Measurements from ENCODE around the gene PMEL.
A peak's percentile ranks its signal among the peaks of the same experiment; 100 is the strongest.
"Not testable (repeated sequence)": the region's sequence is repeated elsewhere in the genome, so short reads cannot be mapped to it uniquely, and the experiment has no call there.

PMEL gene

GRCh38 chr12:55997535-55997859, 31.7 kb upstream of the PMEL start:
- no peak overlapping the region for H3K27ac ChIP-seq
- TF ChIP-seq Cebpa-rat (IDR thresholded peaks at IDR 0.05) = no peak
- H3K27me3 ChIP-seq = no peaks in the 10 kb centered on the region
- no peaks in the 10 kb centered on the region for H3K9me3 ChIP-seq
- H3K36me3 ChIP-seq = peaks cover 37% of the 10 kb centered on the region
- peak overlapping the region; percentile 24; the same call in 1 of the 2 replicates for H3K9ac ChIP-seq
- H4K20me1 ChIP-seq = no peaks in the 10 kb centered on the region
- H3K4me1 ChIP-seq = peaks cover 9% of the 10 kb centered on the region
- no peak overlapping the region; the same call in 1 of the 2 replicates for H3K4me3 ChIP-seq
- H3K4me2 ChIP-seq = peak overlapping the region; percentile 37; the same call in 1 of the 2 replicates

- Histone ChIP-seq H4K20me1 (no peaks in the 10 kb centered on the region), H3K9ac (peak within 1 kb of the TSS; percentile 24; the same call in 1 of the 2 replicates), H3K4me2 (peak within 1 kb of the TSS; percentile 37), H3K27ac (no peak within 1 kb of the TSS), H3K4me1 (peaks cover 9% of the 10 kb centered on the region), H3K4me3 (peak within 1 kb of the TSS; percentile 18; the same call in 1 of the 2 replicates), H3K9me3 (no peaks in the 10 kb centered on the region), H3K27me3 (no peaks in the 10 kb centered on the region), H3K36me3 (peaks cover 43% of the 10 kb centered on the region)
- no peak for TF ChIP-seq Cebpa-rat (IDR thresholded peaks at IDR 0.05)
Observed at GRCh38 chr12:55996715-55997534, 31.1 kb upstream of the PMEL start, which contains the start of gene SUOX. SUOX (plus strand) TSS chr12:55997276; CDS start chr12:56002222, 4,946 bp downstream.

GRCh38 chr12:55996201-55996714, 30.4 kb upstream of the PMEL start:
- Histone ChIP-seq H3K4me2 (no peak overlapping the region), H3K4me3 (no peak overlapping the region), H3K27ac (no peak overlapping the region), H3K4me1 (peaks cover 9% of the 10 kb centered on the region), H3K9me3 (no peaks in the 10 kb centered on the region), H3K9ac (no peak overlapping the region), H3K27me3 (no peaks in the 10 kb centered on the region), H3K36me3 (peaks cover 49% of the 10 kb centered on the region), H4K20me1 (no peaks in the 10 kb centered on the region)
- no peak for TF ChIP-seq Cebpa-rat (IDR thresholded peaks at IDR 0.05)

- no peaks in the 10 kb centered on the region for H3K27me3 ChIP-seq
- H3K4me2 ChIP-seq = no peak overlapping the region
- H3K9ac ChIP-seq = no peak overlapping the region; the same call in 1 of the 2 replicates
- no peaks in the 10 kb centered on the region for H4K20me1 ChIP-seq
- H3K27ac ChIP-seq = no peak overlapping the region
- H3K4me3 ChIP-seq = no peak overlapping the region
- H3K9me3 ChIP-seq = no peaks in the 10 kb centered on the region
- TF ChIP-seq Cebpa-rat (IDR thresholded peaks at IDR 0.05) = no peak
- peaks cover 9% of the 10 kb centered on the region for H3K4me1 ChIP-seq
- H3K36me3 ChIP-seq = peaks cover 58% of the 10 kb centered on the region
Observed at GRCh38 chr12:55995366-55995765, 29.5 kb upstream of the PMEL start.

- Histone ChIP-seq H3K9ac (peak overlapping the region; percentile 48; the same call in 1 of the 2 replicates), H3K4me2 (no peak overlapping the region), H3K4me1 (peaks cover 9% of the 10 kb centered on the region), H3K27ac (0 out of 2 replicates have a peak overlapping the region, but pooled peaks have one; percentile 7), H4K20me1 (no peaks in the 10 kb centered on the region), H3K36me3 (peaks cover 79% of the 10 kb centered on the region), H3K27me3 (no peaks in the 10 kb centered on the region), H3K9me3 (no peaks in the 10 kb centered on the region), H3K4me3 (no peak overlapping the region)
- TF ChIP-seq Cebpa-rat (IDR thresholded peaks at IDR 0.05) = no peak
Observed at GRCh38 chr12:55993230-55993853, 27.5 kb upstream of the PMEL start.

- Histone ChIP-seq H3K9me3 (no peaks in the 10 kb centered on the region), H3K27ac (no peak overlapping the region), H3K36me3 (peaks cover 94% of the 10 kb centered on the region), H3K9ac (no peak overlapping the region), H3K27me3 (no peaks in the 10 kb centered on the region), H3K4me3 (no peak overlapping the region), H4K20me1 (no peaks in the 10 kb centered on the region), H3K4me2 (no peak overlapping the region), H3K4me1 (no peaks in the 10 kb centered on the region)
- no peak for TF ChIP-seq Cebpa-rat (IDR thresholded peaks at IDR 0.05)
Observed at GRCh38 chr12:55991110-55991509, 25.3 kb upstream of the PMEL start.

GRCh38 chr12:55985976-55986375, 20.1 kb upstream of the PMEL start:
- not testable (repeated sequence) for H3K27ac ChIP-seq, H3K27me3 ChIP-seq, H3K9ac ChIP-seq, H3K4me3 ChIP-seq, H3K9me3 ChIP-seq, H3K4me2 ChIP-seq
- Histone ChIP-seq H3K36me3 (peaks cover 74% of the 10 kb centered on the region), H3K4me1 (peaks cover 49% of the 10 kb centered on the region), H4K20me1 (peaks cover 20% of the 10 kb centered on the region)

GRCh38 chr12:55985341-55985740, 19.5 kb upstream of the PMEL start:
- TF ChIP-seq Cebpa-rat (IDR thresholded peaks at IDR 0.05) = no peak
- H3K27me3 ChIP-seq = no peaks in the 10 kb centered on the region
- peaks cover 74% of the 10 kb centered on the region for H3K36me3 ChIP-seq
- H3K9me3 ChIP-seq = no peaks in the 10 kb centered on the region
- H3K9ac ChIP-seq = no peak overlapping the region
- no peak overlapping the region for H3K27ac ChIP-seq
- H3K4me1 ChIP-seq = peaks cover 49% of the 10 kb centered on the region
- 0 out of 2 replicates have a peak overlapping the region, but pooled peaks have one; percentile 2 for H3K4me2 ChIP-seq
- no peak overlapping the region for H3K4me3 ChIP-seq
- peaks cover 20% of the 10 kb centered on the region for H4K20me1 ChIP-seq

GRCh38 chr12:55984861-55985260, 19.0 kb upstream of the PMEL start:
- peaks cover 74% of the 10 kb centered on the region for H3K36me3 ChIP-seq
- peaks cover 49% of the 10 kb centered on the region for H3K4me1 ChIP-seq
- H3K4me2 ChIP-seq = peak overlapping the region; percentile 65; the same call in 1 of the 2 replicates
- no peaks in the 10 kb centered on the region for H3K9me3 ChIP-seq
- H3K27ac ChIP-seq = no peak overlapping the region
- H4K20me1 ChIP-seq = peaks cover 20% of the 10 kb centered on the region
- H3K4me3 ChIP-seq = no peak overlapping the region
- no peak for TF ChIP-seq Cebpa-rat (IDR thresholded peaks at IDR 0.05)
- H3K9ac ChIP-seq = no peak overlapping the region
- no peaks in the 10 kb centered on the region for H3K27me3 ChIP-seq

Measured in BLaER1 (cell line).